Middle frontal gyrus (tissue), 1 donor: Measurements from ENCODE around the gene DNAJC8.

Source experiments
- DNase-seq: peaks from one replicate; pipeline ENCODE4 v3.0.0-alpha.2; 2015; ENCODE audit warnings: low spot score; ENCODE audit errors: extremely low spot score

Gene DNAJC8

DNA sequence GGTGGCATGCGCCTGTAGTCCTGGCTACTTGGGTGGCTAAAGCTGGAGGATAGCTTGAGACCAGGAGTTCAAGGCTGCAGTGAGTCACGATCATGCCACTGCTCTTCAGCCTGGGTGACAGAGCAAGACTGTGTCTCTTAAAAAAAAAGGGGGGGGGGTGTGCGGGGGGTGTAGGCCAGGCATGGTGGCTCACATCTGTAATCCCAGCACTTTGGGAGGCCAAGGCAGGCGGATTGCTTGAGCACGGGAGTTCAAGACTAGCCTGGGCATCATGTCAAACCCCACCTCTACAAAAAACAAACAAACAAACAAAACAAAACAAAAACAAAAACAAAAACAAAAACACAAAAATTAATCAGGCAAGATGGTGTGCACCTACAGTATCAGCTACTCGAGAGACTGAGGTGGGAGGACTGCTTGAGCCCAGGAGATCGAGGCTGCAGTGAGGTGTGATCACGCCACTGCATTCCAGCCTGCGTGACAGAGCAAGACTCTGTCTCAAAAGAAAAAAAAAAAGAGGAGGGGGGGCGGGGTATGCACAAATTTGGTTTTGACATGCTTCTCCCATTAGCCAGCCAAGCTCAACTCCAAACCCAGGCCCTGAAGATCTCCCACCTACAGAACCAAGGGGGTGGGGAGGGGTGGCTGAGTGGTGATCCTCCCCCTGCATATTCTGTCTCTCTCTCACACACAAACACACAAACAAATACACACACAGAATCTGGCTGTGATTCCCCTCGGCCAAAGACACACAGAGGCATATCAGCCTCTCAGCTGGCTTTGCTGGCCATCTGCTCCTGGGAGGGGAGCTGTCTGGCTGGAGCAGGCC lies 59.5 kb downstream of the DNAJC8 start:
- no peak for DNase-seq

DNA sequence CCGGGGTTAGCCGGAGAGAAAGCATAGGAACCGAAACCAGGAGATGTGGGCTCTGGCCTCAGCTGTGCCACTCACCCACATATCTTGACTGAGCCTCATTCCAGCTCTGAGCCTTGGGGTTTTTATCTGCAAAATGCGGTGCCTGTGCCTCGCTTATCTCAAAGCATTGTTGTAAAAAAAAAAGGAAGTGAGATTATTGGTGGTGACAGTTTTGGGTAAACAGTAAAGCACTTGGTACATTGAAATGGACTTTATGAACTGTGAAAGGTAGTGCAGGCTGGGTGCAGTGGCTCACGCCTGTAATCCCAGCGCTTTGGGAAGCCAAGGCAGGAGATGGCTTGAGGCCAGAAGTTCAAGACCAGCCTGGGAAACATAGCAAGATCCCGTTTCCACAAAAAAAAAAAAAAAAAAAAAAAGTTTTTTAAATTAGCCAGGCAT lies 60.1 kb downstream of the DNAJC8 start:
- DNase-seq = no peak

DNA sequence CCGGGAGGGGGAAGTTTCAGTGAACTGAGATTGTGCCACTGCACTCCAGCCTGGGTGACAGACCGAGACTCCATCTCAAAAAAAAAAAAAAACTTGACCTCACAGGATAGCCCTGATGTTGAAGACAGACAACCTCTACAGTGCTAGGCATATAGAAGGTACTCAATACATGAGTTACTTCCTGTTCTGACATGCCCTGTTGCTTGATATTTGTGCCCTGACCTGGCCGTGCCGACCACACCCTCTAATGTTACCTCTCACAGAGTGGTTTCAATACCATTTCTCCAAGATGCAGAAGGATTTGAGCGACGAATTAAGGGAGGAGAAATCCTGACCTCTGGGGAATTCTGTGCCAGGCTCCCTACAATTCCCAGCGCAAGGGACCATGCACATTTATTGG lies 61.6 kb downstream of the DNAJC8 start:
- no peak for DNase-seq

DNA sequence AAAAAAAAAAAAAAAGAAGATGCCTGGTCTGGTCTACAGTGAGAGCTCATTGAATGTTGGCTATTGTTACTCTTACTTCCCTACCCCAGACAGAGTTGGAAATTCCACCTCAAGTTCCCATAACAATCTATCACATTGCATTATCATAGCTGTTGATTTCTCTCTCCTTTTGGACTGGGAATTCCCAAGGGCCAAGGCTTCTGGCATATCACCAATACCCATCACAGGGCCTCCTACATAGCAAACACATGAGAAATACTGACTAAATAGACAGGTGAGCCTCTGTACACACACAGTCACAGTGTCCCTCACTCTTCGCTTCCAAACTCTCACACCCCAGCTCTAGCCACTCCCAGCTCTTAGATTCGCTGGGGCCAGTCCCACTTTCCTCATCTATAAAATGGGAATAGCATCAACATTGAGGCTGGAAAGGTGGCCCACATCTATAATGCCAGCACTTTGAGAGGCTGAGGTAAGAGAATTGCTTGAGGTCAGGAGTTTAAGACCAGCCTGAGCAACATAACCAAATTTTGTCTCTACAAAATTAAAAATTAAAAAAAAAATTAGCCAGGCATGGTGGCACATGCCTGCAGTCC lies 62.7 kb downstream of the DNAJC8 start:
- DNase-seq = no peak

DNA sequence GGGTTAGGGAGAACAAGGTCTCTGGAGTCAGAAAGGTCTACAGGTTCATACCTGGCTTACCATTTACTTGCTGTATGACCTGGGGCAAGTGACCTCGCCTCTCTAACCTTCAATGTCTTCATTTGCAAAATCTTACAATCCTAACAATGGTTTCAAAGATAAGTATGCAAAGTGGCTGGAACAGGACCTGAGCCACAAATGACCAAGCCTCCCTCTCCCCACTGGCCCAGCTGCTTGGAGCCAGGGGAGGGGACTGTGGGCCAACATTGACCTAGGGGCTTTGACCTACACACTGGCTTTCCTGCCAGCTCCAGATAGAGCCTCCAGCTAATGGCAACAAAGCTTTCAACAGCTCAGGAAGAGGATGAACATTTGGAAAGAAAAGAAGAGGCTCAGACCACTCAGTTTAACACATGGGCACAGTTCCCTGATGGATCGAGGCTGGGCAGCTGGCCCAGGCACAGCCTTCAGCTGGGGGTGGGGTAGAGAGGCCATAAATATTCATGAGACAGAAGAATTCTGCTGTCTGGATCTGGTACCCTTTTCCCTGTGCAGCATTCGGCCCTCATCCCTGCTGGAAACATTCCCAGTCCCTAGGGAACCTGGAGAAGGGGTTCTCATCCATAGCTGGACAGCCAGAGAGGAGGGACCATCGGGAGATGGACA lies 69.2 kb downstream of the DNAJC8 start:
- peak; percentile 43 for DNase-seq

DNA sequence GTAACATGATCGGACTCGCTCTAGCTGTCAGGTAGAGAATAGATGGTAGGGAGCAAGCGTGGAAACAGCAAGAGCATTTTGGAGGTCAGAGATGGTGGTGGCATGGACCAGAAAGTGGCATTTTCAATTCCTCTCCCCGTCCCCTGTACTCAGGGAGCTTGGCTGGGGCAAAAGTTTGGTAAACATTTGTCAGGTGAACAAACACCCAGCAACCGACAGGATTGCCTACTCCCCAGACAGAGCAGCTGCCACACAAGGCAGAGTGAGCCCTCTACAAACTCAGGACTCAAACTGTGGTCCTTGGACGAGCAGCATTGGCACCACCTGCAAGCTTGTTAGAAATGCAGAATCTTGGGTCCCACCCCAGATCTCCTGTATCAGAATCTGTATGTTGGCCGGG lies 70.7 kb downstream of the DNAJC8 start:
- DNase-seq = no peak

DNA sequence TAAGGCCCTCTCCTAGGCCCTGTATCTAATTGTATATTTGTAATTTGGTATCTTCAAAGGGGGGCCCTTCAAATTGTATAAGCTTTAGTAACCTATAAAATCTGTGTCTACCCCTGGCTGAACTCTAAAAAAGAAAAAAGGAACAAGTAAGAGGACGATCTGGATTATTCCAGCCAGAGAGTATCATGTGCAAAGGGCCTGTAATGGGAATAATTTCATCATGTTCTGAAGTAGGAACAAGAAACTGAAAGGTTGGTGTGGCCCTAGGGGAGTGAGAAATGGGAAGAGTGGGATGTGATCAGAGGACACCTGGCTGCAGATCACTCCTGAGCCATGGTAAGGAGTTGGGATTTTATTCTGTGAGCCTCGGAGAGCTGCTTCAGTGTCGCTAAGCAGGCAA lies 71.1 kb downstream of the DNAJC8 start:
- DNase-seq = no peak

DNA sequence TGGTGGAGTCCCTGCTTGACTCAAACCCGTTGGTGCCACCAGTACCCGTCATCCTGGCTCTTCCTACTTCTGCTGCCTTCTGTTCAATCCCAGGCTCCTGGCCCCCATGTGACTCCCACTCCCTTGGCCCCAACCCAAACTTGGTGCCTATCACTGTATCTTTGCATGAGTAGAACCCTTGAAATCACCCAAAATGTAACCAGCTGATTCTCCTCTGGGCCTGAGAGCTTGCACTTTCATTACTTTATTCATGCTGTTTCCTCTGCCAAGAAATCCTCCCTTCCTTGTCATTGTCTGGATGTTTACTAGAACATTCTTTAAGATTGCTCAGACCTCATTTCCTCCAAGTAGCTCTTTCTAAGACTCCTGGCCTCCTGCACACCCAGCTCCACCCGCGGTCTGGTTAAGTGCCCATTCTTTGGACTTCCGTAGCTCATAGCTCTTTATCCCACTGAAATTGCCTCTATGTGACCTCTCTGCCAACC lies 72.0 kb downstream of the DNAJC8 start:
- DNase-seq = no peak

DNA sequence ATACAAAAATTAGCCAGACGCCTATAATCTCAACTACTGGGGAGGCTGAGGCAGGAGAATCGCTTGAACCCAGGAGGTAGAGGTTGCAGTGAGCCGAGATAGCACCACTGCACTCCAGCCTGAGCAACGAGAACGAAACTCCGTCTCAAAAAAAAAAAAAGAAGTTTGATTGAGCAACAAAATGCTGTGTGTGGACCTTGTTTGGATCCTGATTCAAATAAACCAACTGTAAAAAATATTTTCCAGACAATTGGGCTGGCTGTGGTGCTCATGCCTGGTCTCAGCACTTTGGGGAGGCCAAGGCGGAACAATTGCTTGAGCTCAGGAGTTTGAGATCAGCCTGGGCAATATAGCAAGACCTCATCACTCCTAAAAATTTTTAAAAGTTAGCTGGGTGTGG lies 73.1 kb downstream of the DNAJC8 start:
- DNase-seq = no peak

DNA sequence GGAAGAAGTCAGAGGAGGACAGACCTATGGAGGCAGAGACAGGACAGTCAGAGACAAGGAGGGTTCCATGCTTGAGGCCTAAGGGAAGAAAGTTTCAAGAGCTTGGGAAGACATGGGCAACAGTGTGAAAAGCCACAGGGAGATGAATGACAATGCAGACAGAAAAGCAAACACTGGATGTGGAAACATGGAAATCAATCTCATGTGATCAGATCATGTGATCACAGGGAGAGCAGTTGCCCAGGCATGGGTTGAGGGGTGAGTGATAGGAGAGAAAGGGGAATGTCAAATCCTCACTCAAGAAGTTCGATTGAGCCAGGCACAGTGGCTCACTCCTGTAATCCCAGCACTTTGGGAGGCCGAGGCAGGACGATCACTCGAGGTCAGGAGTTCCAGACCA lies 73.6 kb downstream of the DNAJC8 start:
- DNase-seq = no peak

DNA sequence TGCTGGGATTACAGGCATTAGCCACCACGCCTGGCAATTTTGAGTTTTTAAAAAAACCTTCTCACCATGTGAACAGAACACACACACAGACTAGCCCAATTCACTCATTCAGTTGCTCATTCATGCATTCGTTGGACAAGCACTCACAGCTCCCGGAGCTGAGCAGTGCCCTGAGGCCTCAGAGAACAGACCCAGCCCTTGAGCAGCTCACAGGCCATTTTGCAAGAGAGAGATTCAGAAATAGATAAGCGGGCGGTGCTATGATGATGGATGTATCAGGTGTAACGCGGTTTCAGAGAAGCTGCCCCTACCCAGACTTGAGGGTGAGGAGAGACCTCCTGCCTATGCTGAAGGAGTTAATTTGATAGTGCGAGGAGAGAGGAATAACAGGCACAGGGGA lies 74.9 kb downstream of the DNAJC8 start:
- no peak for DNase-seq

DNA sequence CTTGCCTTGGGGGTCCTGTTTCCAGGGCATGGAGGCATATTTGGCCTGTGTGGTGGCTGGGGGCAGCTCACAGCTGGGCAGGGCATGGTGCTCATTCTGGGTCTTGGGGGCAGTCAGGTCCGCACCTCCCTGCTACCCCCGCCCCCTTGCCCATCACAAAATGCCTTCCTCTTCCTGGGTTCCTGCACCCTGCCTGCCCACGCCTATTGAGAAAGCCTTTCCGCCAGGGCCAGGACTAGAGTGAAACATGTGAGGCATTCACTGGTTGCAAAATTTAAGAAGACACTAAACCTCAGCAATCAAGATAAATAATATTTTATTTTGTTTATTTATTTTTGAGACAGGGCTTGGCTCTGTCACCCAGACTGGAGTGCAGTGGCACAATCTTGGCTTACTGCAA lies 76.0 kb downstream of the DNAJC8 start:
- DNase-seq = no peak

DNA sequence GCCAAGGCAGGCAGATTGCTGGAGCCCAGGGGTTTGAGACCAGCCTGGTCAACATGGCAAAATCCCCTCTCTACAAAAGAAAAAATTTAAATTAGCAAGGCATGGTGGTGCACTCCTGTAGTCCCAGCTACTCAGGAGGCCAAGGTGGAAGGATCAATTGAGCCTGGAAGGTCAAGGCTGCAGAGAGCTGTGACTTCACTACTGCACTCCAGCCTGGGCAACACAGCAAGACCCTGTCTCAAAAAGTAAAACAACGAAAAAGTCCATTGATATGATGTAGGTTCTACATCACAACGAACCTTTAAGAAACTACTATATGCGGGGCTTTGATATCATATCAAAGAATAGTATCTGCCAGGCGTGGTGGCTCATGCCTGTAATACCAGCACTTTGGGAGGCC lies 77.2 kb downstream of the DNAJC8 start:
- no peak for DNase-seq

DNA sequence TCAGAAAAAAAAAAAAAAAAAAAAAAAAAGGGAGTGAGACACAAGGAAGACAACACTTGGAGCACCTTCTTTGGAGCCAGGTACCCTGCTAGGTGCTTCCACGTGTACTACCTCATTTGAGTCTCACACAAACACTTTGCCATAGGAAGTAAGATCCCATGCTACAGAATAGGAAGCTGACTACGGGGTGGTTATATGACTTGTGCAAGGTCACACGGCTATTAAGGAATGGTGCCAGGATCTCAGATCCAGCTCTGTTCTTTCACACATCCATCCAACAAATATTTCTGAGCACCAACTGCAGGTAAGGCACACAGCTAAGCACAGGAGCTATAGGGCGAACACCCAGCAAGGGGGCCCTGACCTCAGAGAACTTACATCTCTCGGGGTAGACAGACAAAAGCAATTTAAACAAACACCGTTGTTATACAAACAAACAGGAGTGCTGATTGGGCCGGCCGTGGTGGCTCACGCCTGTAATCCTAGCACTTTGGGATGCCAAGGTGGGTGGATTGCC lies 78.7 kb downstream of the DNAJC8 start:
- no peak for DNase-seq
